KMS-11 (cell line): ENCODE results near the gene HELZ.

Experiments used
- H2AFZ ChIP-seq: fragments of 200-600 bp; sonication (generic); 2 replicates; pipeline ENCODE4 v1.6.1; 2016; ENCODE audit warnings: antibody characterized with exemption, mixed run types, low read depth
- H3K27ac ChIP-seq: fragments of 200-600 bp; sonication (generic); 2 replicates; pipeline ENCODE4 v1.6.1; 2016; ENCODE audit warnings: mild to moderate bottlenecking, mixed run types
- H3K27me3 ChIP-seq: fragments of 200-600 bp; sonication (generic); 2 replicates; pipeline ENCODE4 v1.6.1; 2017; ENCODE audit warnings: mild to moderate bottlenecking, low read depth, mixed run types, moderate library complexity; ENCODE audit not compliant: insufficient read depth
- H3K36me3 ChIP-seq: fragments of 200-600 bp; sonication (generic); 2 replicates; pipeline ENCODE4 v1.6.1; 2017; ENCODE audit warnings: mild to moderate bottlenecking, mixed run types; ENCODE audit not compliant: insufficient read depth
- H3K4me1 ChIP-seq: fragments of 200-600 bp; sonication (generic); 2 replicates; pipeline ENCODE4 v1.6.1; 2016; ENCODE audit warnings: mild to moderate bottlenecking, low read depth, mixed run types; ENCODE audit not compliant: poor library complexity, severe bottlenecking
- H3K4me2 ChIP-seq: fragments of 200-600 bp; sonication (generic); 2 replicates; pipeline ENCODE4 v1.7.0; 2016; ENCODE audit warnings: mild to moderate bottlenecking, mixed run types
- H3K4me3 ChIP-seq: fragments of 200-600 bp; sonication (generic); IDR thresholded peaks from 2 replicates; pipeline ENCODE4 v1.6.1; 2017; ENCODE audit warnings: low read depth, low read length, mixed read lengths; ENCODE audit not compliant: insufficient read depth
- H3K79me2 ChIP-seq: fragments of 200-600 bp; sonication (generic); 2 replicates; pipeline ENCODE4 v1.6.1; 2016; ENCODE audit warnings: low read depth, mixed run types; ENCODE audit not compliant: insufficient read depth
- H3K9ac ChIP-seq: fragments of 200-600 bp; sonication (generic); 2 replicates; pipeline ENCODE4 v1.6.1; 2016; ENCODE audit warnings: mild to moderate bottlenecking, mixed run types
- H4K20me1 ChIP-seq: fragments of 200-600 bp; sonication (generic); 2 replicates; pipeline ENCODE4 v1.6.1; 2016; ENCODE audit warnings: mild to moderate bottlenecking, mixed run types; ENCODE audit not compliant: insufficient read depth
- TF ChIP-seq, protein P1 (sequence below): fragments of 200-600 bp; sonication (generic); conservative IDR thresholded peaks from 2 replicates; pipeline ENCODE4 v1.6.1; 2017; ENCODE audit warnings: low read depth, mild to moderate bottlenecking, antibody characterized with exemption, low read length, moderate library complexity, mixed read lengths

HELZ gene

GRCh38 chr17:67032382-67032781 lies 212.6 kb downstream of the HELZ start:
- Histone ChIP-seq H3K79me2 (no peaks in the 10 kb centered on the region), H3K4me3 (no peak overlapping the region), H4K20me1 (no peaks in the 10 kb centered on the region), H3K36me3 (no peaks in the 10 kb centered on the region), H2AFZ (no peak overlapping the region), H3K4me2 (no peak overlapping the region), H3K27me3 (0 out of 2 replicates have a peak, but pooled peaks cover 3% of the 10 kb centered on the region), H3K9ac (no peak overlapping the region), H3K27ac (no peak overlapping the region), H3K4me1 (no peaks in the 10 kb centered on the region)
- TF ChIP-seq, protein P1, sequence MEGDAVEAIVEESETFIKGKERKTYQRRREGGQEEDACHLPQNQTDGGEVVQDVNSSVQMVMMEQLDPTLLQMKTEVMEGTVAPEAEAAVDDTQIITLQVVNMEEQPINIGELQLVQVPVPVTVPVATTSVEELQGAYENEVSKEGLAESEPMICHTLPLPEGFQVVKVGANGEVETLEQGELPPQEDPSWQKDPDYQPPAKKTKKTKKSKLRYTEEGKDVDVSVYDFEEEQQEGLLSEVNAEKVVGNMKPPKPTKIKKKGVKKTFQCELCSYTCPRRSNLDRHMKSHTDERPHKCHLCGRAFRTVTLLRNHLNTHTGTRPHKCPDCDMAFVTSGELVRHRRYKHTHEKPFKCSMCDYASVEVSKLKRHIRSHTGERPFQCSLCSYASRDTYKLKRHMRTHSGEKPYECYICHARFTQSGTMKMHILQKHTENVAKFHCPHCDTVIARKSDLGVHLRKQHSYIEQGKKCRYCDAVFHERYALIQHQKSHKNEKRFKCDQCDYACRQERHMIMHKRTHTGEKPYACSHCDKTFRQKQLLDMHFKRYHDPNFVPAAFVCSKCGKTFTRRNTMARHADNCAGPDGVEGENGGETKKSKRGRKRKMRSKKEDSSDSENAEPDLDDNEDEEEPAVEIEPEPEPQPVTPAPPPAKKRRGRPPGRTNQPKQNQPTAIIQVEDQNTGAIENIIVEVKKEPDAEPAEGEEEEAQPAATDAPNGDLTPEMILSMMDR = no peak

- Histone ChIP-seq H4K20me1 (no peaks in the 10 kb centered on the region), H3K4me3 (no peak overlapping the region), H3K4me2 (no peak overlapping the region), H3K36me3 (no peaks in the 10 kb centered on the region), H3K4me1 (no peaks in the 10 kb centered on the region), H2AFZ (no peak overlapping the region), H3K27me3 (0 out of 2 replicates have a peak, but pooled peaks cover 3% of the 10 kb centered on the region), H3K27ac (no peak overlapping the region), H3K79me2 (no peaks in the 10 kb centered on the region), H3K9ac (no peak overlapping the region)
- TF ChIP-seq, protein P1 = no peak
Observed at GRCh38 chr17:67030641-67031040, 214.4 kb downstream of the HELZ start.

DNA sequence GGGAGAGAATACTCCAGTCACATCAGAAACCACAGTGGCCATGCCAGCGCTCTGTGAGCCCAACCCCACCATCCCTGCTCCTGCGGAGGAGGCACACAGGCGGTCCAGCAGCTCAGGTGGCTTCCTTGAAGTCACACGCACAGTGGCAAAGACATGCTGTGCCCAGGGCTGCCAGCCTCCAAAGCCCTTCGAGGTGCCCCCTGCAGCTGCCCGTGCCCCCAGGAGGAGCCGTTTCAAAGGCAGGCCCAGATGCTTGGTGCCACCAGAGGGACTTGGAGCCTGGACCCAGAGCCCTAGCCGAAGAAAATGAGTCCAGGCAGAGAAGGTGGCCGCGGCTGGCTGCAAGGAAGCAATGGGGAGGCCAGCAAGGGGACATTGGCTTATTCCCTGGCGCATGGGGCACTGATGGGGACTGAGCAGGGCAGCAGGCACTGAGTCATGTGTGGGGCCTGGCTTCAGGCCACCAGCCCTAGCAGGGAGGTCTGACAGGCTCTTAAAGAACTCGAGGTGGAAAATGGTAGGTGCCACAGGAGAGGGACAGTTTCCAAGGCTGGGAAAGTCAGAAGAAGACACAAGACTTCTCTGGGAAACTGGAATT lies 217.9 kb downstream of the HELZ start:
- Histone ChIP-seq H3K27me3 (0 out of 2 replicates have a peak, but pooled peaks cover 3% of the 10 kb centered on the region), H3K4me2 (no peak overlapping the region), H4K20me1 (no peaks in the 10 kb centered on the region), H3K4me1 (no peaks in the 10 kb centered on the region), H3K79me2 (no peaks in the 10 kb centered on the region), H3K4me3 (no peak overlapping the region), H3K9ac (no peak overlapping the region), H2AFZ (no peak overlapping the region), H3K36me3 (no peaks in the 10 kb centered on the region), H3K27ac (no peak overlapping the region)
- TF ChIP-seq, protein P1 = no peak

GRCh38 chr17:67026341-67026740 lies 218.7 kb downstream of the HELZ start:
- no peaks in the 10 kb centered on the region for H4K20me1 ChIP-seq
- no peak overlapping the region for H3K4me3 ChIP-seq
- no peaks in the 10 kb centered on the region for H3K79me2 ChIP-seq
- no peaks in the 10 kb centered on the region for H3K4me1 ChIP-seq
- no peaks in the 10 kb centered on the region for H3K27me3 ChIP-seq
- no peak overlapping the region for H2AFZ ChIP-seq
- TF ChIP-seq, protein P1 = no peak
- no peaks in the 10 kb centered on the region for H3K36me3 ChIP-seq
- H3K9ac ChIP-seq = no peak overlapping the region
- H3K27ac ChIP-seq = no peak overlapping the region
- no peak overlapping the region for H3K4me2 ChIP-seq
